GM12878 (cell line): ENCODE results near the gene CKS1B. TPM values are rescaled to one million over a fixed set of nuclear protein-coding genes. Genes with fewer than 3 reads are reported as not detected.

ENCODE experiments used
- DPF2 ChIP-seq: fragments of 450-650 bp; IDR thresholded peaks from 2 replicates; pipeline ENCODE4 v1.6.1; 2017; ENCODE audit warnings: mild to moderate bottlenecking
- EGR1 ChIP-seq, 2 experiments: IDR thresholded peaks; 1 replicate in 1 of 2; 2 replicates in 1 of 2; pipeline ENCODE4 v1.6.1; 2011 to 2012; ENCODE audit warnings: low read depth in 2 of 2, low read length in 2 of 2, borderline replicate concordance in 1 of 2, mild to moderate bottlenecking in 1 of 2, moderate library complexity in 1 of 2
- FOXK2 ChIP-seq: fragments of 450-650 bp; IDR thresholded peaks from 2 replicates; pipeline ENCODE4 v1.6.1; 2017; ENCODE audit warnings: mild to moderate bottlenecking, moderate library complexity
- HDGF ChIP-seq: fragments of 450-650 bp; IDR thresholded peaks from 2 replicates; pipeline ENCODE4 v1.6.1; 2016; ENCODE audit warnings: antibody characterized with exemption
- IKZF1 ChIP-seq: fragments of 450-650 bp; conservative IDR thresholded peaks from 2 replicates; pipeline ENCODE4 v1.6.1; 2017; ENCODE audit warnings: antibody characterized with exemption, mild to moderate bottlenecking
- KLF5 ChIP-seq: fragments of 450-650 bp; IDR thresholded peaks from 2 replicates; pipeline ENCODE4 v1.6.1; 2014; ENCODE audit warnings: mild to moderate bottlenecking; ENCODE audit not compliant: partially characterized antibody
- MTA3 ChIP-seq: IDR thresholded peaks from 2 replicates; pipeline ENCODE4 v1.6.1; 2012; ENCODE audit warnings: low read length, inconsistent platforms, borderline replicate concordance
- NR2F1 ChIP-seq: fragments of 450-650 bp; conservative IDR thresholded peaks from 2 replicates; pipeline ENCODE4 v1.6.1; 2017; ENCODE audit warnings: mild to moderate bottlenecking
- NRF1 ChIP-seq: conservative IDR thresholded peaks from 2 replicates; pipeline ENCODE4 v1.6.1; 2011; ENCODE audit warnings: mild to moderate bottlenecking, low read depth, low read length, improper control_type of control experiment
- PAX5 ChIP-seq: IDR thresholded peaks from 2 replicates; pipeline ENCODE4 v1.6.1; 2011; ENCODE audit warnings: low read depth, low read length, borderline replicate concordance
- PAX8 ChIP-seq: fragments of 450-650 bp; IDR thresholded peaks from 2 replicates; pipeline ENCODE4 v1.6.1; 2017; ENCODE audit warnings: mild to moderate bottlenecking, moderate library complexity
- PML ChIP-seq: IDR thresholded peaks from 2 replicates; pipeline ENCODE4 v1.6.1; 2012; ENCODE audit warnings: low read length, inconsistent platforms
- RUNX3 ChIP-seq: IDR thresholded peaks from 2 replicates; pipeline ENCODE4 v1.6.1; 2012; ENCODE audit warnings: low read length, inconsistent platforms
- SREBF1 ChIP-seq: IDR thresholded peaks from 2 replicates; pipeline ENCODE4 v1.6.1; 2012; ENCODE audit warnings: mild to moderate bottlenecking, low read length
- SRF ChIP-seq, 2 experiments: IDR thresholded peaks; 2 replicates each; pipeline ENCODE4 v1.6.1; 2011; ENCODE audit warnings: low read depth in 2 of 2, low read length in 2 of 2, mild to moderate bottlenecking in 1 of 2, moderate library complexity in 1 of 2
- ZNF24 ChIP-seq: fragments of 450-650 bp; IDR thresholded peaks from 2 replicates; pipeline ENCODE4 v1.6.1; 2017; ENCODE audit warnings: antibody characterized with exemption, mild to moderate bottlenecking
- ZSCAN29 ChIP-seq: fragments of 450-650 bp; IDR thresholded peaks from 2 replicates; pipeline ENCODE4 v1.6.1; 2017; ENCODE audit warnings: mild to moderate bottlenecking, moderate library complexity
- polyA plus RNA-seq, 11 experiments: library from polyadenylated mRNA; depleted of rRNA in 4 of 11; unstranded in 6 of 11; stranded (reverse) in 5 of 11; fragments of >200 nt; fragmentation: Nextera tagmentation in 4 of 11; fragmentation: Illumina TruSeq in 1 of 11; extraction: Ambion mirVana in 4 of 11; extraction: Trizol in 1 of 11; gene quantifications; 1 replicate in 1 of 11; 2 replicates in 10 of 11; pipeline versions ENCODE4 v1.2.1 to v1.2.3, GENCODE V29; 2011 to 2016; ENCODE audit warnings: inconsistent platforms in 2 of 11, missing spikeins in 2 of 11, low read depth in 1 of 11
- total RNA-seq, 4 experiments: library from RNA; depleted of rRNA in 3 of 4; stranded (reverse); fragments of >200 nt in 3 of 4; fragmentation: Illumina TruSeq in 1 of 4; extraction: Trizol in 1 of 4; gene quantifications; 2 replicates each; pipeline versions ENCODE4 v1.2.1 to v1.2.3, GENCODE V29; 2013 to 2021
- TF ChIP-seq, protein P1 (sequence below): fragments of 450-650 bp; IDR thresholded peaks from 2 replicates; pipeline ENCODE4 v1.6.1; 2017; ENCODE audit warnings: mild to moderate bottlenecking, moderate library complexity
- TF ChIP-seq, protein P2 (sequence below): fragments of 450-650 bp; conservative IDR thresholded peaks from 2 replicates; pipeline ENCODE4 v1.6.1; 2017; ENCODE audit warnings: mild to moderate bottlenecking, moderate library complexity
- TF ChIP-seq, protein P3 (sequence below): IDR thresholded peaks from 2 replicates; pipeline ENCODE4 v1.6.1; 2012; ENCODE audit warnings: low read depth, low read length, improper control_type of control experiment
- TF ChIP-seq, protein P4 (sequence below): IDR thresholded peaks from 2 replicates; pipeline ENCODE4 v1.6.1; 2011; ENCODE audit warnings: borderline replicate concordance, low read depth, mild to moderate bottlenecking, moderate library complexity, low read length; ENCODE audit not compliant: insufficient read depth, poor library complexity, severe bottlenecking

CKS1B gene
- total and polyA plus RNA-seq, 10 of the 15 experiments (the other 5 are each of a cell fraction or from before 2014, with no cell fraction given), result 125 to 608 (median 364) TPM

DNA sequence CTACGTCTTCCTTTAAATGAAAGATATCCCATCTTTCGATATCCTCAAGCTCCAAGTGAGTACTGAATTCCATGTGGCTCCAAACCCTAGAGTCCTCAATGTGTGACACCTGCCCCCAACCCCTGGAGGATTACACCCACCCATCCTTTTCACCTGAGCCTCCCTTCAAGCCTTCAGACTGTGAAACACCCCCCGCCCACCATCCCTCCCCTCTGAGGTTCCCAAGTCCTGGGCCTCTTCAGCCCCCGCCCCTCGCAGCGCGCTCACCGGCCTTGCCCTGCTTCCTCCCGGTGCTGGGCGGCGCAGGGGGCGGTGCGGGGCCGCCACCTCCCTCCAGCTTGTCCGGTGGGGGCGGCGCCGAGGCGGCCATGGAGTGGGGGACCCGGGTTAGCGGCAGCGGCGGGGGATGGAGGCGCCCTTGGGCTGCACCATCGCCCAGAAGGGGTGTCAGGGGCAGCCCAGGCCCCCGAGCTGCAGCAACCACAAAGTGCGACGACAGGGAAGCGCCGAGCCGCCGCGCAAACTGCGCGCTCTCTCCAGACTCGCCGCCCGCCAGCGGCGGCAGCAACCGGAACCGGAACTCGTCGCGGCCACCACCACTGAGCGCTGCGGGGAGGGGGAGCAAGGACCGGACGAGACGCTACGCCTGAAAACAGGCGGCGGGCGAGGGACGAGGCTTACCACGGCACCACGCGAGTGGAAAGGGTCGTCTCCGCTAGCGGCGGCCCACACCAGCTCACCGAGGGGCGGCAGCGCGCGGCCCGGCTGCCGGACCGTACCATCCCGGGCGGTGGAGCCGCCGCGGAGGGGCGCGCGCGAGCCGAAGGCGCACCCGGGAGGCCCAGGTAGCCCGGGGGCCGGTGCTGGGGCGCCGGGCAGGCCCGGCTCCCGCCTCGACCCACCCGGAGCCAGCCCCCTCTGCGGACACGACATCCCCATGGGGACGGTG is 13.0 kb upstream of the CKS1B start, which contains the start of gene PYGO2 (continued):
- TF ChIP-seq, protein P1, sequence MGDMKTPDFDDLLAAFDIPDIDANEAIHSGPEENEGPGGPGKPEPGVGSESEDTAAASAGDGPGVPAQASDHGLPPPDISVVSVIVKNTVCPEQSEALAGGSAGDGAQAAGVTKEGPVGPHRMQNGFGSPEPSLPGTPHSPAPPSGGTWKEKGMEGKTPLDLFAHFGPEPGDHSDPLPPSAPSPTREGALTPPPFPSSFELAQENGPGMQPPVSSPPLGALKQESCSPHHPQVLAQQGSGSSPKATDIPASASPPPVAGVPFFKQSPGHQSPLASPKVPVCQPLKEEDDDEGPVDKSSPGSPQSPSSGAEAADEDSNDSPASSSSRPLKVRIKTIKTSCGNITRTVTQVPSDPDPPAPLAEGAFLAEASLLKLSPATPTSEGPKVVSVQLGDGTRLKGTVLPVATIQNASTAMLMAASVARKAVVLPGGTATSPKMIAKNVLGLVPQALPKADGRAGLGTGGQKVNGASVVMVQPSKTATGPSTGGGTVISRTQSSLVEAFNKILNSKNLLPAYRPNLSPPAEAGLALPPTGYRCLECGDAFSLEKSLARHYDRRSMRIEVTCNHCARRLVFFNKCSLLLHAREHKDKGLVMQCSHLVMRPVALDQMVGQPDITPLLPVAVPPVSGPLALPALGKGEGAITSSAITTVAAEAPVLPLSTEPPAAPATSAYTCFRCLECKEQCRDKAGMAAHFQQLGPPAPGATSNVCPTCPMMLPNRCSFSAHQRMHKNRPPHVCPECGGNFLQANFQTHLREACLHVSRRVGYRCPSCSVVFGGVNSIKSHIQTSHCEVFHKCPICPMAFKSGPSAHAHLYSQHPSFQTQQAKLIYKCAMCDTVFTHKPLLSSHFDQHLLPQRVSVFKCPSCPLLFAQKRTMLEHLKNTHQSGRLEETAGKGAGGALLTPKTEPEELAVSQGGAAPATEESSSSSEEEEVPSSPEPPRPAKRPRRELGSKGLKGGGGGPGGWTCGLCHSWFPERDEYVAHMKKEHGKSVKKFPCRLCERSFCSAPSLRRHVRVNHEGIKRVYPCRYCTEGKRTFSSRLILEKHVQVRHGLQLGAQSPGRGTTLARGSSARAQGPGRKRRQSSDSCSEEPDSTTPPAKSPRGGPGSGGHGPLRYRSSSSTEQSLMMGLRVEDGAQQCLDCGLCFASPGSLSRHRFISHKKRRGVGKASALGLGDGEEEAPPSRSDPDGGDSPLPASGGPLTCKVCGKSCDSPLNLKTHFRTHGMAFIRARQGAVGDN, result peak; percentile 64; the same call in 1 of the 2 replicates
- no peak; the same call in 1 of the 2 replicates for TF ChIP-seq MTA3
- peak; percentile 85 for TF ChIP-seq ZSCAN29
- TF ChIP-seq EGR1 (IDR thresholded peaks at IDR 0.05; ENCODE audit: borderline replicate concordance in 1 of 2, low read depth in 2 of 2, low read length in 2 of 2), result peak in 1 of 2 experiments; percentile 46; a peak in 1 of 3 replicates
- TF ChIP-seq PAX8, result no peak
- peak; percentile 86 for TF ChIP-seq IKZF1
- TF ChIP-seq SRF (IDR thresholded peaks at IDR 0.05; ENCODE audit: low read depth in 2 of 2, low read length in 2 of 2), result peak in 1 of 2 experiments; percentile 30; a peak in 1 of 4 replicates
- peak; percentile 82; the same call in 1 of the 2 replicates for TF ChIP-seq NR2F1
- TF ChIP-seq, protein P2, sequence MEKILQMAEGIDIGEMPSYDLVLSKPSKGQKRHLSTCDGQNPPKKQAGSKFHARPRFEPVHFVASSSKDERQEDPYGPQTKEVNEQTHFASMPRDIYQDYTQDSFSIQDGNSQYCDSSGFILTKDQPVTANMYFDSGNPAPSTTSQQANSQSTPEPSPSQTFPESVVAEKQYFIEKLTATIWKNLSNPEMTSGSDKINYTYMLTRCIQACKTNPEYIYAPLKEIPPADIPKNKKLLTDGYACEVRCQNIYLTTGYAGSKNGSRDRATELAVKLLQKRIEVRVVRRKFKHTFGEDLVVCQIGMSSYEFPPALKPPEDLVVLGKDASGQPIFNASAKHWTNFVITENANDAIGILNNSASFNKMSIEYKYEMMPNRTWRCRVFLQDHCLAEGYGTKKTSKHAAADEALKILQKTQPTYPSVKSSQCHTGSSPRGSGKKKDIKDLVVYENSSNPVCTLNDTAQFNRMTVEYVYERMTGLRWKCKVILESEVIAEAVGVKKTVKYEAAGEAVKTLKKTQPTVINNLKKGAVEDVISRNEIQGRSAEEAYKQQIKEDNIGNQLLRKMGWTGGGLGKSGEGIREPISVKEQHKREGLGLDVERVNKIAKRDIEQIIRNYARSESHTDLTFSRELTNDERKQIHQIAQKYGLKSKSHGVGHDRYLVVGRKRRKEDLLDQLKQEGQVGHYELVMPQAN, result peak; percentile 79
- peak; percentile 17 for TF ChIP-seq PAX5
- 0 out of 2 replicates have a peak, but pooled peaks have one; percentile 18 for TF ChIP-seq HDGF
- TF ChIP-seq, protein P3, sequence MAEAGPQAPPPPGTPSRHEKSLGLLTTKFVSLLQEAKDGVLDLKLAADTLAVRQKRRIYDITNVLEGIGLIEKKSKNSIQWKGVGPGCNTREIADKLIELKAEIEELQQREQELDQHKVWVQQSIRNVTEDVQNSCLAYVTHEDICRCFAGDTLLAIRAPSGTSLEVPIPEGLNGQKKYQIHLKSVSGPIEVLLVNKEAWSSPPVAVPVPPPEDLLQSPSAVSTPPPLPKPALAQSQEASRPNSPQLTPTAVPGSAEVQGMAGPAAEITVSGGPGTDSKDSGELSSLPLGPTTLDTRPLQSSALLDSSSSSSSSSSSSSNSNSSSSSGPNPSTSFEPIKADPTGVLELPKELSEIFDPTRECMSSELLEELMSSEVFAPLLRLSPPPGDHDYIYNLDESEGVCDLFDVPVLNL, result 0 out of 2 replicates have a peak, but pooled peaks have one; percentile 29
- TF ChIP-seq SREBF1, result peak; percentile 87
- TF ChIP-seq FOXK2, result peak; percentile 97
- TF ChIP-seq RUNX3, result peak; percentile 47; the same call in 1 of the 2 replicates
- peak; percentile 89 for TF ChIP-seq DPF2
- peak; percentile 79 for TF ChIP-seq ZNF24
- TF ChIP-seq, protein P4, sequence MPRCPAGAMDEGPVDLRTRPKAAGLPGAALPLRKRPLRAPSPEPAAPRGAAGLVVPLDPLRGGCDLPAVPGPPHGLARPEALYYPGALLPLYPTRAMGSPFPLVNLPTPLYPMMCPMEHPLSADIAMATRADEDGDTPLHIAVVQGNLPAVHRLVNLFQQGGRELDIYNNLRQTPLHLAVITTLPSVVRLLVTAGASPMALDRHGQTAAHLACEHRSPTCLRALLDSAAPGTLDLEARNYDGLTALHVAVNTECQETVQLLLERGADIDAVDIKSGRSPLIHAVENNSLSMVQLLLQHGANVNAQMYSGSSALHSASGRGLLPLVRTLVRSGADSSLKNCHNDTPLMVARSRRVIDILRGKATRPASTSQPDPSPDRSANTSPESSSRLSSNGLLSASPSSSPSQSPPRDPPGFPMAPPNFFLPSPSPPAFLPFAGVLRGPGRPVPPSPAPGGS, result peak; percentile 60
- TF ChIP-seq NRF1, result 0 out of 2 replicates have a peak, but pooled peaks have one; percentile 9
- TF ChIP-seq PML, result peak; percentile 77; the same call in 1 of the 2 replicates
- TF ChIP-seq KLF5, result peak; percentile 98
